M059J (cell line): ENCODE measurements around the gene DOLPP1. TPM values are rescaled to one million over a fixed set of nuclear protein-coding genes. Genes with fewer than 3 reads are reported as not detected.

Source experiments
- DNase-seq: peaks from one replicate; pipeline ENCODE4 v3.0.0-alpha.2; 2012; ENCODE audit warnings: low read depth
- total RNA-seq: library from RNA; depleted of rRNA; stranded (reverse); fragments of >200 nt; shearing (Covaris generic); gene quantifications from 2 replicates; pipeline ENCODE4 v1.2.3, GENCODE V29; 2014

Gene DOLPP1
- total RNA-seq, 1 experiment from 2014 or later: 32.4 TPM

- DNase-seq: no peak
These were observed 16.4 kb upstream of the DOLPP1 start for GRCh38 chr9:129064499-129064908.

- no peak for DNase-seq
These were observed 12.8 kb upstream of the DOLPP1 start for GRCh38 chr9:129068110-129068509.

- DNase-seq: no peak
These were observed 11.7 kb upstream of the DOLPP1 start for GRCh38 chr9:129068990-129069861.

GRCh38 chr9:129069862-129070641, 10.9 kb upstream of the DOLPP1 start:
- no peak for DNase-seq

- no peak for DNase-seq
These were observed 10.0 kb upstream of the DOLPP1 start for GRCh38 chr9:129070696-129071525.

GRCh38 chr9:129071526-129072126, 9.3 kb upstream of the DOLPP1 start:
- DNase-seq: no peak

- no peak for DNase-seq
These were observed 8.7 kb upstream of the DOLPP1 start for GRCh38 chr9:129072171-129072570.

GRCh38 chr9:129073404-129073803, 7.5 kb upstream of the DOLPP1 start:
- DNase-seq: no peak

- DNase-seq: no peak
These were observed 6.8 kb upstream of the DOLPP1 start for GRCh38 chr9:129074106-129074505.

GRCh38 chr9:129075996-129076639, 4.8 kb upstream of the DOLPP1 start:
- DNase-seq: no peak

- DNase-seq: no peak
These were observed 4.3 kb upstream of the DOLPP1 start for GRCh38 chr9:129076640-129077037.

- no peak for DNase-seq
These were observed 3.7 kb upstream of the DOLPP1 start for GRCh38 chr9:129077236-129077635.

GRCh38 chr9:129078691-129079503, 2.0 kb upstream of the DOLPP1 start:
- DNase-seq: no peak

- DNase-seq: no peak
These were observed 1.1 kb upstream of the DOLPP1 start for GRCh38 chr9:129079829-129080228.

- DNase-seq: no peak
These were observed 662 bp upstream of the DOLPP1 start for GRCh38 chr9:129080298-129080600.

GRCh38 chr9:129081388-129081904, 535 bp downstream of the DOLPP1 start:
- DNase-seq: no peak

GRCh38 chr9:129084087-129084486, 3.2 kb downstream of the DOLPP1 start:
- no peak for DNase-seq

- DNase-seq: no peak
These were observed 8.3 kb downstream of the DOLPP1 start for GRCh38 chr9:129089246-129089645.

- no peak for DNase-seq
These were observed 12.9 kb downstream of the DOLPP1 start for GRCh38 chr9:129093602-129094386.
